HepG2 (cell line): ENCODE data around the gene SSC5D. TPM values are rescaled to one million over a fixed set of nuclear protein-coding genes. Genes with fewer than 3 reads are reported as not detected.

Source experiments
- ATAC-seq: fragments of 200-7000 bp; cut with Tn5 transposase; 3 replicates; pipeline ENCODE4 v1.9.1; 2020; ENCODE audit warnings: mild to moderate bottlenecking, moderate library complexity
- BruUV-seq: library from RNA; stranded (reverse); fragments of 400-500 nt; replicated peaks from 2 replicates; lab custom pipeline; 2021; lab: Mats Ljungman, UMichigan
- CTCF ChIA-PET: fragments of 300-600 bp; formaldehyde crosslinking; extraction: SDS; loops from one replicate; lab custom pipeline; 2021; ENCODE audit warnings: low total read pairs, inconsistent platforms, low intra/inter-chr PET ratio; lab: Yijun Ruan, JAX
- POLR2A ChIA-PET: fragments of 350-600 bp; sonication (Branson Sonifier 250); formaldehyde crosslinking; loops from one replicate; lab custom pipeline; 2020; ENCODE audit warnings: antibody characterized with exemption, inconsistent platforms; lab: Yijun Ruan, JAX
- DNase-seq: peaks from one replicate; pipeline ENCODE4 v3.0.0-alpha.2; 2015; ENCODE audit warnings: low spot score
- FAIRE-seq: peaks from 3 replicates; lab custom pipeline; 2011; peaks lifted over from hg19 to GRCh38; lab: Jason Lieb, UNC
- H2AFZ ChIP-seq: one replicate; pipeline ENCODE4 v1.6.1; 2011; ENCODE audit warnings: low read length, inconsistent platforms
- H3K27ac ChIP-seq: fragments of 300-600 bp; 3 replicates; pipeline ENCODE4 v1.8.0; 2011; ENCODE audit warnings: mixed run types, mild to moderate bottlenecking, mixed read lengths, low read length, inconsistent platforms; ENCODE audit not compliant: insufficient read depth; ENCODE audit errors: extremely low read length
- H3K27me3 ChIP-seq, 2 experiments: fragments of 200-600 bp in 1 of 2; 2 replicates in 1 of 2; 3 replicates in 1 of 2; pipeline versions ENCODE4 v1.6.0 to v1.8.0; 2011; ENCODE audit warnings: low read length in 2 of 2, mild to moderate bottlenecking in 2 of 2, moderate library complexity in 2 of 2, inconsistent platforms in 1 of 2; ENCODE audit not compliant: insufficient read depth in 2 of 2, control insufficient read depth in 1 of 2
- H3K36me3 ChIP-seq, 2 experiments: fragments of 200-600 bp in 1 of 2; replicated peaks in 1 of 2; 2 replicates in 1 of 2; 3 replicates in 1 of 2; pipeline versions ENCODE4 v1.5.1 to v1.8.0; 2011; ENCODE audit warnings: low read length in 2 of 2, inconsistent platforms in 1 of 2; ENCODE audit not compliant: insufficient read depth in 2 of 2, control insufficient read depth in 1 of 2
- H3K4me1 ChIP-seq: 2 replicates; pipeline ENCODE4 v1.5.1; 2012; ENCODE audit warnings: low read length, inconsistent platforms; ENCODE audit not compliant: insufficient read depth
- H3K4me2 ChIP-seq: 2 replicates; pipeline ENCODE4 v1.6.0; 2011; ENCODE audit warnings: low read depth, low read length, inconsistent platforms
- H3K4me3 ChIP-seq, 3 experiments: fragments of 200-600 bp in 1 of 3; sonication (generic), shearing (Covaris generic) in 1 of 3; replicated peaks in 1 of 3; 2 replicates each; pipeline ENCODE4 v1.5.1; 2011 to 2016; ENCODE audit warnings: low read length in 3 of 3, inconsistent platforms in 2 of 3, low read depth in 2 of 3, mild to moderate bottlenecking in 2 of 3, control low read depth in 1 of 3, mixed read lengths in 1 of 3; ENCODE audit not compliant: insufficient read depth in 1 of 3
- H3K79me2 ChIP-seq: one replicate; pipeline ENCODE4 v1.6.1; 2011; ENCODE audit warnings: low read length, inconsistent platforms; ENCODE audit not compliant: insufficient read depth
- H3K9ac ChIP-seq: 2 replicates; pipeline ENCODE4 v1.6.0; 2011; ENCODE audit warnings: mild to moderate bottlenecking, low read depth, low read length, inconsistent platforms; ENCODE audit not compliant: insufficient read depth
- H3K9me3 ChIP-seq: 2 replicates; pipeline ENCODE4 v1.5.1; 2012; ENCODE audit warnings: mild to moderate bottlenecking, low read length
- H4K20me1 ChIP-seq: 2 replicates; pipeline ENCODE4 v1.6.0; 2011; ENCODE audit warnings: inconsistent platforms, mild to moderate bottlenecking, low read length, moderate library complexity; ENCODE audit not compliant: insufficient read depth
- SRF ChIP-seq: IDR thresholded peaks from 2 replicates; pipeline ENCODE4 v1.6.1; 2011; ENCODE audit warnings: mild to moderate bottlenecking, low read depth, low read length, moderate library complexity
- ZBTB42 ChIP-seq: sonication (generic); formaldehyde crosslinking; IDR thresholded peaks from 2 replicates; pipeline ENCODE4 v1.5.0; 2020; ENCODE audit warnings: mild to moderate bottlenecking, missing genetic modification reagents
- ZSCAN22 ChIP-seq: sonication (generic); formaldehyde crosslinking; IDR thresholded peaks from 2 replicates; pipeline ENCODE4 v1.4.0; 2020; ENCODE audit warnings: mild to moderate bottlenecking, missing genetic modification reagents
- WGBS: methylation state at CpG from one replicate; pipeline ENCODE4 v1.1.6; 2017; ENCODE audit warnings: low lambda C conversion rate; 5-methylcytosine and 5-hydroxymethylcytosine counted together
- in situ Hi-C: cut with HindIII; loops from 2 replicates; pipeline ENCODE4 v1.10.0; 2017; ENCODE audit warnings: low pct_unique_long_range_greater_than_20kb; ENCODE audit not compliant: extremely low pct_ligation_motif_present
- intact Hi-C: fragments of 100-400 bp; cut with micrococcal nuclease; formaldehyde crosslinking; loops from one replicate; pipeline ENCODE4 v1.10.0; 2022; ENCODE audit not compliant: unreplicated experiment
- polyA plus RNA-seq, 8 experiments: library from polyadenylated mRNA; depleted of rRNA in 3 of 8; stranded (reverse) in 7 of 8; unstranded in 1 of 8; fragments of >200 nt; fragmentation: Illumina TruSeq in 4 of 8; extraction: Trizol in 4 of 8; gene quantifications; 2 replicates each; pipeline versions ENCODE4 v1.2.1 to v1.2.3, GENCODE V29; 2011 to 2016; ENCODE audit warnings: low read depth in 4 of 8, missing spikeins in 1 of 8, mixed read lengths in 1 of 8; ENCODE audit not compliant: insufficient read depth in 1 of 8
- total RNA-seq, 5 experiments: library from RNA; depleted of rRNA; stranded (reverse); fragments of >200 nt; fragmentation: Illumina TruSeq; extraction: Trizol; gene quantifications; 2 replicates each; pipeline ENCODE4 v1.2.3, GENCODE V29; 2016; ENCODE audit warnings: low read depth in 1 of 5
- TF ChIP-seq, protein P1 (sequence below): sonication (generic); formaldehyde crosslinking; IDR thresholded peaks from 2 replicates; pipeline ENCODE4 v1.4.0; 2020; ENCODE audit warnings: missing genetic modification reagents

The SSC5D gene
- total and polyA plus RNA-seq, 2 of the 13 experiments (the other 11 are each of a cell fraction or from before 2014, with no cell fraction given), result not detected

DNA sequence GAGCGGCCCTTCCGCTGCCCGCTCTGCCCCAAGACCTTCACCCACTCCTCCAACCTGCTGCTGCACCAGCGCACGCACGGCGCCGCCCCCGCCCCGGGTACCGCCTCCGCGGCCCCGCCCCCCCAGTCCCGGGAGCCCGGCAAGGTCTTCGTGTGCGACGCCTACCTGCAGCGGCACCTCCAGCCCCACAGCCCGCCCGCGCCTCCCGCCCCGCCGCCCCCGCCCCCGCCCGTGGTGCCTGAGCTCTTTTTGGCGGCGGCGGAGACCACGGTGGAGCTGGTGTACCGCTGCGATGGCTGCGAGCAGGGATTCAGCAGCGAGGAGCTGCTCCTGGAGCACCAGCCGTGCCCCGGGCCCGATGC lies 6.5 kb upstream of the SSC5D start:
- ChIA-PET POLR2A (no interaction called here), CTCF (no interaction called here)
- H3K9me3 ChIP-seq, result no peaks in the 10 kb centered on the region
- no peak overlapping the region for H3K9ac ChIP-seq
- intact Hi-C loops, result no loop called here
- H3K27ac ChIP-seq, result no peak overlapping the region
- in situ Hi-C loops, result no loop called here
- H3K4me2 ChIP-seq, result no peak overlapping the region
- ATAC-seq (no peak), FAIRE-seq (no peak), DNase-seq (no peak)
- H3K79me2 ChIP-seq, result peaks cover 11% of the 10 kb centered on the region
- 98% methylated on average over 38 of the region's 40 CpGs for WGBS
- no peaks in the 10 kb centered on the region for H3K36me3 ChIP-seq
- H2AFZ ChIP-seq, result no peak overlapping the region
- no peaks in the 10 kb centered on the region for H4K20me1 ChIP-seq
- BruUV-seq, result no TSS peak
- no peak overlapping the region for H3K4me3 ChIP-seq
- TF ChIP-seq, protein P1, sequence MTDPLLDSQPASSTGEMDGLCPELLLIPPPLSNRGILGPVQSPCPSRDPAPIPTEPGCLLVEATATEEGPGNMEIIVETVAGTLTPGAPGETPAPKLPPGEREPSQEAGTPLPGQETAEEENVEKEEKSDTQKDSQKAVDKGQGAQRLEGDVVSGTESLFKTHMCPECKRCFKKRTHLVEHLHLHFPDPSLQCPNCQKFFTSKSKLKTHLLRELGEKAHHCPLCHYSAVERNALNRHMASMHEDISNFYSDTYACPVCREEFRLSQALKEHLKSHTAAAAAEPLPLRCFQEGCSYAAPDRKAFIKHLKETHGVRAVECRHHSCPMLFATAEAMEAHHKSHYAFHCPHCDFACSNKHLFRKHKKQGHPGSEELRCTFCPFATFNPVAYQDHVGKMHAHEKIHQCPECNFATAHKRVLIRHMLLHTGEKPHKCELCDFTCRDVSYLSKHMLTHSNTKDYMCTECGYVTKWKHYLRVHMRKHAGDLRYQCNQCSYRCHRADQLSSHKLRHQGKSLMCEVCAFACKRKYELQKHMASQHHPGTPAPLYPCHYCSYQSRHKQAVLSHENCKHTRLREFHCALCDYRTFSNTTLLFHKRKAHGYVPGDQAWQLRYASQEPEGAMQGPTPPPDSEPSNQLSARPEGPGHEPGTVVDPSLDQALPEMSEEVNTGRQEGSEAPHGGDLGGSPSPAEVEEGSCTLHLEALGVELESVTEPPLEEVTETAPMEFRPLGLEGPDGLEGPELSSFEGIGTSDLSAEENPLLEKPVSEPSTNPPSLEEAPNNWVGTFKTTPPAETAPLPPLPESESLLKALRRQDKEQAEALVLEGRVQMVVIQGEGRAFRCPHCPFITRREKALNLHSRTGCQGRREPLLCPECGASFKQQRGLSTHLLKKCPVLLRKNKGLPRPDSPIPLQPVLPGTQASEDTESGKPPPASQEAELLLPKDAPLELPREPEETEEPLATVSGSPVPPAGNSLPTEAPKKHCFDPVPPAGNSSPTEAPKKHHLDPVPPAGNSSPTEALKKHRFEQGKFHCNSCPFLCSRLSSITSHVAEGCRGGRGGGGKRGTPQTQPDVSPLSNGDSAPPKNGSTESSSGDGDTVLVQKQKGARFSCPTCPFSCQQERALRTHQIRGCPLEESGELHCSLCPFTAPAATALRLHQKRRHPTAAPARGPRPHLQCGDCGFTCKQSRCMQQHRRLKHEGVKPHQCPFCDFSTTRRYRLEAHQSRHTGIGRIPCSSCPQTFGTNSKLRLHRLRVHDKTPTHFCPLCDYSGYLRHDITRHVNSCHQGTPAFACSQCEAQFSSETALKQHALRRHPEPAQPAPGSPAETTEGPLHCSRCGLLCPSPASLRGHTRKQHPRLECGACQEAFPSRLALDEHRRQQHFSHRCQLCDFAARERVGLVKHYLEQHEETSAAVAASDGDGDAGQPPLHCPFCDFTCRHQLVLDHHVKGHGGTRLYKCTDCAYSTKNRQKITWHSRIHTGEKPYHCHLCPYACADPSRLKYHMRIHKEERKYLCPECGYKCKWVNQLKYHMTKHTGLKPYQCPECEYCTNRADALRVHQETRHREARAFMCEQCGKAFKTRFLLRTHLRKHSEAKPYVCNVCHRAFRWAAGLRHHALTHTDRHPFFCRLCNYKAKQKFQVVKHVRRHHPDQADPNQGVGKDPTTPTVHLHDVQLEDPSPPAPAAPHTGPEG, result no peak
- TF ChIP-seq SRF (no peak), ZBTB42 (CRISPR knock-in tag) (no peak), ZSCAN22 (no peak)
- peaks cover 29% of the 10 kb centered on the region for H3K4me1 ChIP-seq
- H3K27me3 ChIP-seq, result no peaks in the 10 kb centered on the region; a peak in 1 of 5 replicates
